Fibroblast of mammary gland (primary cell): ENCODE measurements around the gene THBS2.
"Not testable (repeated sequence)": the region's sequence is repeated elsewhere in the genome, so short reads cannot be mapped to it uniquely, and the experiment has no call there.

ENCODE experiments used
- DNase-seq: peaks from one replicate; pipeline ENCODE4 v3.0.0-alpha.2; 2010; ENCODE audit warnings: low read depth
- H3K4me3 ChIP-seq: 2 replicates; pipeline ENCODE4 v1.5.1; 2011; ENCODE audit warnings: low read depth, mild to moderate bottlenecking, low read length, moderate library complexity; ENCODE audit not compliant: control insufficient read depth
- TF ChIP-seq, protein P1 (sequence below): conservative IDR thresholded peaks from 2 replicates; pipeline ENCODE4 v1.5.1; 2011; ENCODE audit warnings: low read depth, low read length, inconsistent platforms; ENCODE audit not compliant: control insufficient read depth, insufficient read depth

THBS2 gene

DNA sequence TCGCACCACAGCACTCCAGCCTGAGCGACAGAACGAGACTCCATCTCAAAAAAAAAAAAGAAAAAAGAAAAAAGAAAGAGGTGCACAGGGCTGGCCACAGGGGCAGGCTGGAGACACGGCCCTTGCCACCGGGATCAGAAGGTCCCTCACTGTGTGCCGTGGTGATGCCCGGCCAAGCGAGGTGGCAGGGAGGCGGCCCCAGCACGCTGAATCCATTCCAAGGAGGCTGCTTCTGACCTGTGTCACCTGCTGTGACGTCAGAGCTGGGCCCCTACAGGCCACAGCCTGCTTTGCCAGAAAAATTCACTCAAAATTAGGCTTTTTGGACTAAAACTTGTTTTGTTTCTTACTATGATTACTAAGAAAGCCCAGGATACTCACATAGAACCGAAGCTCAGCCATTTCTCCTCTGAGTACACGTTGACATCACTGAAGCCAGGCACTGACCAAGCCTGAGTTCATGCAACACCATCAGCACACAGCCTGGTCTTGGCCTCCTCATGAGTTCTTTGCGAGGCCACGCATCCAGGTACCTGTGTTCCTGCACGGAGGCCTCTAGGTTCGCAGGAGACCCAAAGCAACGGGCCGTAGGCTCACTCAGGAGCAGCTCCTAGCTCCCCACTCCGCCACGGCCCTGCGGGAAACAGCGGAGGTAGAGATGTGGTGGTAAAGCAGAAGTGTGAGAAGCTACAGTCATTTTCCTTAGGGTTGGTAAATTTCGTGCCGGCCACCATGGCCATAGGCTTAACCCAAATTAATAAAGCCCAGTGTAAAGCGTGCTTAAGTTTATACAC, 67.8 kb downstream of the THBS2 start:
- TF ChIP-seq, protein P1, sequence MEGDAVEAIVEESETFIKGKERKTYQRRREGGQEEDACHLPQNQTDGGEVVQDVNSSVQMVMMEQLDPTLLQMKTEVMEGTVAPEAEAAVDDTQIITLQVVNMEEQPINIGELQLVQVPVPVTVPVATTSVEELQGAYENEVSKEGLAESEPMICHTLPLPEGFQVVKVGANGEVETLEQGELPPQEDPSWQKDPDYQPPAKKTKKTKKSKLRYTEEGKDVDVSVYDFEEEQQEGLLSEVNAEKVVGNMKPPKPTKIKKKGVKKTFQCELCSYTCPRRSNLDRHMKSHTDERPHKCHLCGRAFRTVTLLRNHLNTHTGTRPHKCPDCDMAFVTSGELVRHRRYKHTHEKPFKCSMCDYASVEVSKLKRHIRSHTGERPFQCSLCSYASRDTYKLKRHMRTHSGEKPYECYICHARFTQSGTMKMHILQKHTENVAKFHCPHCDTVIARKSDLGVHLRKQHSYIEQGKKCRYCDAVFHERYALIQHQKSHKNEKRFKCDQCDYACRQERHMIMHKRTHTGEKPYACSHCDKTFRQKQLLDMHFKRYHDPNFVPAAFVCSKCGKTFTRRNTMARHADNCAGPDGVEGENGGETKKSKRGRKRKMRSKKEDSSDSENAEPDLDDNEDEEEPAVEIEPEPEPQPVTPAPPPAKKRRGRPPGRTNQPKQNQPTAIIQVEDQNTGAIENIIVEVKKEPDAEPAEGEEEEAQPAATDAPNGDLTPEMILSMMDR = no peak
- H3K4me3 ChIP-seq = no peak overlapping the region
- DNase-seq = no peak

DNA sequence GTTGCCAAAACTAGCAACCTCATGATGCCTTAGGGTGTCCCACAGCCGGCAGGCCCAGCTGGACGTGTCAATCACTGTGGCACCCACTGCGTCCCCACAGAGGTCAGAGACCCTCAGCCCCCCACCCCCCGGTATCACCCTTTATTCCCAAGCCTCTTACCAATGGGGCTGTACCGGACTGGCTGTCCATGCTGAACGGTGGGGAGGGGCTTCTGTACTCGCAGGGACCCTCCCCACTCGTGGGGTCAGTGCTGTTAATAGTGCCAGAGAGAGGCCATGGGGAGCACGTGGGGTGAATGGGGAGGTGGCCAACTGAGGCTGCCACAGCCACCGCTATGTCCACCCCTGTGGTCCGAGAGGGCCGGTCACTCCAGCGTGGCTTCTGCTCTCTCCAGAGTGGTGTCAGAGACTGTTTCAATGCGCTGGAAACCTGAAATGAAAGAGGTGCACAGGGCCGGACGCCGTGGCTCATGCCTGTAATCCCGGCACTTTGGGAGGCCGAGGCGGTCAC, 68.6 kb downstream of the THBS2 start:
- no peak overlapping the region for H3K4me3 ChIP-seq
- no peak for DNase-seq
- TF ChIP-seq, protein P1 = no peak

DNA sequence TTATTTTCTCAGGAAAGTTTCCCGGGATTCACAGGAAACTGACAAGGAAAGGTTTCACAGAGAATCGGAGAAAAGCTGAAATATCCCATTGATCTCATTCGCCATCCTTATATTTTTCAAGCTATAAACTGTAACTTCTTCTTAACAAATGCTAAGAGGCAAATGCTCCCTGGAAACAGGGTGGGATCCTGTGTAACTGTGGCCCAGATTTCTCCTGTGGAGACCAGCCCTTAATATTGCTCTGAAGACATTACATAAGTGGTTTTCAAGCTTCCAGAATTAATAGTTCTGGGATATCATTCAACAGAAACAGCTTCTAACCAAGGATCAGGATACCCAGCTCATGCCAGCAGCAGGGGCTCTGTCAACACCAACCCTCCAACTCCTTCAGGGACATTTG, 69.2 kb downstream of the THBS2 start:
- TF ChIP-seq, protein P1 = no peak
- DNase-seq = no peak
- H3K4me3 ChIP-seq = no peak overlapping the region

DNA sequence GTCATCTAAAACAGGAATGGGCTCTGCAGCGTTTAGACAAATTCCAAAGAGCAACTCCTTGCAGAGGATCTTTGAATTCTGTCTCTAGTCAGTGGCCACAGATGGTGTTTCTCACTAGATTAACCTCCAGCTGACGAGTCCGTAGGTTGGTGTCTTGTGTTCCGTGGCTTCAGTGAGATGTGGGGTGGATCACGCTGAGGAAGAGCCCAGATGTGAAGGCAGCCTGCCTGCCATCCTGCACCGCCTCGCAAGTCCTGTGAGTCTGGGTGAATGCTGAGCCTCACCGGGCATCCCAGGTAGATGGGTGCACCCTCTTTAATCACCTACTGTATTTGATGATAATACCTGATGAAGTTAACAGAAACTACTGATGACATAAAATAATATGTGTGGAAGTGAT, 70.4 kb downstream of the THBS2 start:
- H3K4me3 ChIP-seq = no peak overlapping the region
- DNase-seq = no peak
- TF ChIP-seq, protein P1 = no peak

DNA sequence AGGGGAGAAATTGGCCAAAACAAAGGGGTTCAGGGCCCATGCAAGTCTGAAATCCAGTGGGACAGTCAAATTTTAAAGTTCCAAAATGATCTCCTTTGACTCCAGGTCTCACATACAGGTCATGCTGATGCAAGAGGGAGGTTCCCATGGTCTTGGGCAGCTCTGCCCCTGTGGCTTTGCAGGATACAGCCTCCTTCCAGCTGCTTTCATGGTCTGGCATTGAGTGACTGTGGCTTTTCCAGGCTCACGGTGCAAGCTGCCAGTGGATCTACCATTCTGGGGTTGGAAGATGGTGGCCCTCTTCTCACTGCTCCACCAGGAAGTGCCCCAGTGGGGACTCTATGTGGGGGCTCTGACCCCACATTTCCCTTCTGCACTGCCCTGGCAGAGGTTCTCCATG, 73.8 kb downstream of the THBS2 start:
- not testable (repeated sequence) for H3K4me3 ChIP-seq, DNase-seq

DNA sequence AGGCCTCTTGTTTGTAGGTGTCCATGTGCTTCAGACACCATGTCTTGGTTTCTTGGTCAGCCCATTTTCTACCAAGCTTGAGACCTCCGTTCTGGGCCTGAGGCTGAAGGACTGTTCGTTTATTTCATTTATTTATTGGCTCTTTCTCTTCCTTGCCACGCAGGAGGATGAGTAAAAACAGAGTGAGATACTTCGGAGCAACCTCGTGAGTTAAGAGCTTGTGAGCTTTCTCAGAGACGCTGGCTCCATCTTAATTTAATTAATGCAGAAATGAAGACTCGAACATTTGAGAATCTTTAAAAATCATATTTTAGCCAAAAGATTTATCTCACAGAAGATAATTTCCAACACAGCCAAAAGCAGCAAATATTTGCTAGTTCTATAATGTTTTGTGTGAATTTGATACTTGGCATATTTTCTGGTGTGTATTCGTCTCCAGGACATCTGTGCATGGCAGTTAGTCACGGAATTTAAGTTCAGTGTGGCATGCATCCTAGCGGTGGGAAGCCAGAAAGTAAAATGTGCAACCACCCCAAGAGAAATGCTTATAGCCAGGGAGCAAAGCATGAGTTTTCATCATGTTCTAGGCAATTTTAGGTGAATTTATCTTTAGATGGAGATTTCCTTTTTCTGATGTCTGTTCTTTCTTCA, 76.0 kb downstream of the THBS2 start:
- TF ChIP-seq, protein P1 = peak; percentile 4
- no peak for DNase-seq
- H3K4me3 ChIP-seq = no peak overlapping the region

DNA sequence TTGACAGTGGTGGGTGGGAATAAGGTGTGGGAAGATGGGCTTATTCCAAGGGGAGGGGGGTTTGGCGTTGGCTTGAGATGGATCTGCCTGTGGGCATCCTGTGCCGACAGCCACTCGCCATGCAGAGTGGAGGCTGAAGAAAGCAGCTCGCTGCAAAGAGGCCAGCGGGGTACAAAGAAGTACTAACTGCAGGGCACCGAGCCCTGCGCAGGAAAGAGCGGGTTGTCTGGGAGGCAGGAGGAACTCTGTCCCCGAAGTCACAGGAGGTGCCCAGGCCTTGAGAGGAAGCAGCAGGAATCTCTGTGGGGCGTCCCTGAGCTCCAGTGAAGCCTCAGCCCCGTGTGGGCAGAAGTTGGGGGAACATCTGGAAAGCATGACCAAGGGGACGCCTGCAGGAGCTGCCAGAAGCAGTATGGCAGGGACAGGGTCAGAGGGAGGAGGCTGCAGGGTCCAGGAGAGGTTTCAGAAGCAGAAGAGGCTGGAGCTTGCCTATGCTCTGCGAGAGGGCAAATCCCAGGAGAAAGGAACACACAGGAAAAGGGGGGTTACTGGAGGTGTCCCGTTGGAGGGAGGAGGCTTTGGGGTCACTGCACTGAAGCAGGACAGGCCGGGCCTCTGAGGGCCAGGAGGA, 77.2 kb downstream of the THBS2 start:
- DNase-seq = no peak
- no peak overlapping the region for H3K4me3 ChIP-seq
- TF ChIP-seq, protein P1 = no peak
